Lower lobe of right lung (tissue), 2 donors: Measurements from ENCODE around the gene WASF2. TPM values are rescaled to one million over a fixed set of nuclear protein-coding genes. Genes with fewer than 3 reads are reported as not detected.
A peak's percentile ranks its signal among the peaks of the same experiment; 100 is the strongest.
"Not testable (repeated sequence)": the region's sequence is repeated elsewhere in the genome, so short reads cannot be mapped to it uniquely, and the experiment has no call there.

Experiments used
- ATAC-seq, 2 donors: fragments of 200-7000 bp; cut with Tn5 transposase; one replicate each; pipeline ENCODE4 v1.9.1; 2020 to 2022; ENCODE audit warnings: mild to moderate bottlenecking in 2 of 2, moderate library complexity in 2 of 2
- DNase-seq: peaks from one replicate; pipeline ENCODE4 v3.0.0-alpha.2; 2020
- H3K27ac ChIP-seq: fragments of 200-600 bp; one replicate; pipeline ENCODE4 v1.8.0; 2022
- H3K27me3 ChIP-seq: fragments of 200-600 bp; one replicate; pipeline ENCODE4 v1.8.0; 2022; ENCODE audit warnings: low read depth
- H3K36me3 ChIP-seq: fragments of 200-600 bp; one replicate; pipeline ENCODE4 v1.8.0; 2022; ENCODE audit warnings: mild to moderate bottlenecking
- H3K4me1 ChIP-seq: fragments of 200-600 bp; one replicate; pipeline ENCODE4 v1.8.0; 2022
- H3K4me3 ChIP-seq: fragments of 200-600 bp; one replicate; pipeline ENCODE4 v1.8.0; 2022; ENCODE audit warnings: mild to moderate bottlenecking
- H3K9me3 ChIP-seq: fragments of 200-600 bp; one replicate; pipeline ENCODE4 v1.8.0; 2022
- CTCF ChIP-seq: fragments of 200-600 bp; IDR thresholded peaks from one replicate; pipeline ENCODE4 v1.8.0; 2022; ENCODE audit warnings: antibody characterized with exemption, mild to moderate bottlenecking
- intact Hi-C: fragments of 100-400 bp; cut with DNase I; formaldehyde crosslinking; loops from one replicate; pipeline ENCODE4 v1.11.0; 2022
- long read RNA-seq: library from polyadenylated mRNA; unstranded; transcript quantifications from one replicate; pipeline ENCODE4 v2.0.0, GENCODE V29; 2021
- total RNA-seq: library from RNA; stranded (reverse); fragmentation: NEBNext Ultra II Directional; extraction: Animal tissue kit (Norgen Biotek cat#: 25700); gene quantifications from one replicate; pipeline ENCODE4 v1.2.1, GENCODE V29; 2021
- donor health status: DM: no; HTN: yes; CAD: no; lungs with severe emphysema.

WASF2 gene
- total RNA-seq = 159 TPM
- long read RNA-seq, full-length matches to known transcripts = 10 of 280 reads
- long read RNA-seq, partial matches to known transcripts = 87 of 280 reads
- long read RNA-seq, other reads (novel, unspliced or antisense) = 183 of 280 reads

GRCh38 chr1:27489973-27490741 is at the start of gene WASF2:
Gene WASF2 (minus strand): TSS chr1:27490167. CDS start chr1:27428890, 61,277 bp downstream.
- Histone ChIP-seq H3K9me3 (no peaks in the 10 kb centered on the region), H3K4me3 (peak within 1 kb of the TSS; percentile 96), H3K27me3 (no peaks in the 10 kb centered on the region), H3K4me1 (peaks cover 60% of the 10 kb centered on the region), H3K36me3 (no peaks in the 10 kb centered on the region), H3K27ac (peak within 1 kb of the TSS; percentile 100)
- intact Hi-C loops = no loop called here
- no peak for TF ChIP-seq CTCF
- peak; percentile 97 for DNase-seq
- ATAC-seq = peak; percentile 97 to 99

GRCh38 chr1:27538793-27539192 is 48.8 kb upstream of the WASF2 start:
- no peak overlapping the region for H3K27ac ChIP-seq
- H3K4me3 ChIP-seq = no peak overlapping the region
- DNase-seq = no peak
- no peaks in the 10 kb centered on the region for H3K9me3 ChIP-seq
- no peak for ATAC-seq
- intact Hi-C loops = no loop called here
- H3K4me1 ChIP-seq = peaks cover 46% of the 10 kb centered on the region
- H3K27me3 ChIP-seq = no peaks in the 10 kb centered on the region
- peaks cover 14% of the 10 kb centered on the region for H3K36me3 ChIP-seq
- no peak for TF ChIP-seq CTCF

DNA sequence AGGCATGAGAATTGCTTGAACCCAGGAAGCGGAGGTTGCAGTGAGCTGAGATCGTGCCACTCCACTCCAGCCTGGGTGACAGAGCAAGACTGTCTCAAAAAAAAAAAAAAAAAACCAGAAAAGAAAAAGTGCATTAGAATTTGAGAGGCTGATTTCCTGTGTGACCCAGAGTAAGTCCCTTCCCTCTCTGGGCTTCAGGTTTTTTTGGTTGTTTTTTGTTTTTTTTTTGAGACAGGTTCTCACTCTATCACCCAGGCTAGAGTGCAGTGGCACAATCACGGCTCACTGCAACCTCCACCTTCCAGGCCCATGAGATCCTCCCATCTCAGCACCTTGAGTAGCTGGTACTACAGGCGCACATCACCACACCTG is 48.3 kb upstream of the WASF2 start:
- H3K27me3 ChIP-seq, ATAC-seq, H3K27ac ChIP-seq, H3K9me3 ChIP-seq, intact Hi-C loops, DNase-seq, H3K4me3 ChIP-seq: not testable (repeated sequence)
- H3K36me3 ChIP-seq = peaks cover 18% of the 10 kb centered on the region
- H3K4me1 ChIP-seq = peaks cover 42% of the 10 kb centered on the region

- Histone ChIP-seq H3K36me3 (peaks cover 18% of the 10 kb centered on the region), H3K27ac (no peak overlapping the region), H3K4me3 (no peak overlapping the region), H3K4me1 (peaks cover 27% of the 10 kb centered on the region), H3K27me3 (no peaks in the 10 kb centered on the region), H3K9me3 (no peaks in the 10 kb centered on the region)
- intact Hi-C loops = no loop called here
- DNase-seq (no peak), ATAC-seq (peak; percentile 56 to 72)
- TF ChIP-seq CTCF = no peak
Observed at GRCh38 chr1:27536767-27537166, 46.8 kb upstream of the WASF2 start.

GRCh38 chr1:27536010-27536757 is 46.2 kb upstream of the WASF2 start:
- H3K36me3 ChIP-seq = peaks cover 18% of the 10 kb centered on the region
- DNase-seq (no peak), ATAC-seq (no peak)
- H3K27me3 ChIP-seq = no peaks in the 10 kb centered on the region
- H3K9me3 ChIP-seq = no peaks in the 10 kb centered on the region
- H3K4me3 ChIP-seq = no peak overlapping the region
- no peak for TF ChIP-seq CTCF
- intact Hi-C loops = no loop called here
- peak overlapping the region; percentile 36 for H3K27ac ChIP-seq
- H3K4me1 ChIP-seq = peaks cover 27% of the 10 kb centered on the region

DNA sequence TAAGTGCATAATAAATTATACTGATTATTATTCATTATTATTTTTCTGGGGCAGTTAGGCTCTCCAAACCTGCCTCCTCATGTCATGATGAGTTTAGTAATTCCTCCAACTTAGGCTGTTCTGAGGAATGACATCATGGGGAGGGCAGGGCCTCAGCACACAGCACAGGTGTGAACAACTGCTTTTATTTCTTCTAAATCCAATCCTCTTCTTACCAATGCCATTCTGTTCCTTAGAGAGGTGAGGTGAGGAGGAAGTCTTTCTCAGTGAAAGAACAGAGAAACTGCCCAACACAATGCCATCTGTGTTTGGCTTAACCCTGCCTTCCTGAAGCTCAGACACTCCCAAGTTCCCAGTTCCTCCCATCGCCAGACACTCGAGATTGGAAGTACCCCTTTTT is 45.4 kb upstream of the WASF2 start:
- H3K27me3 ChIP-seq = no peaks in the 10 kb centered on the region
- ATAC-seq = no peak
- H3K9me3 ChIP-seq = no peaks in the 10 kb centered on the region
- peaks cover 18% of the 10 kb centered on the region for H3K36me3 ChIP-seq
- no peak overlapping the region for H3K4me3 ChIP-seq
- intact Hi-C loops = no loop called here
- DNase-seq = no peak
- H3K4me1 ChIP-seq = peaks cover 27% of the 10 kb centered on the region
- no peak overlapping the region for H3K27ac ChIP-seq
- no peak for TF ChIP-seq CTCF
